LNCAP (cell line): Measurements from ENCODE around the gene ADRA2B.
A peak's percentile ranks its signal among the peaks of the same experiment; 100 is the strongest.

ENCODE experiments used
- TF ChIP-seq, protein P1 (sequence below): fragments of 450-650 bp; IDR thresholded peaks from 2 replicates; pipeline ENCODE4 v1.5.1; 2017; ENCODE audit warnings: mild to moderate bottlenecking

The ADRA2B gene

DNA sequence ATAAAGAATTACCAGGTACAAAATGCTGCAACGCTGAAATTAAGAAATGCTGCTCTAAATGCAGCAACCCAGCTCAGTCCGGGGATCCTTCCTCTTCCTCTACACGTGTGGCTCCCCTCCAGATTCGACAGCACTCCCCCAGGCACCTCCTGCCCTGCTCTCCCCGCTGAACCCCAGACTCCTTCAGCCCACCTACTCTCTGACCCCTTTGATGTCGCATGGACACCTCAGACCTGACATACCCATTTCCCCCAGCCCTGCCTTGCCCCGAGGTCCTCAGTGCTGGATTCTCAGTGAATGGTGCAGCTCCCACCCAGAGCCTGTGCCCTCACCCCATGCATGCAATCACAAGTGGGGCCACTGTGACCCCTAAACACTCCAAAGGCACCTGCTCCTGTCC is 4.6 kb upstream of the ADRA2B start:
- TF ChIP-seq, protein P1, sequence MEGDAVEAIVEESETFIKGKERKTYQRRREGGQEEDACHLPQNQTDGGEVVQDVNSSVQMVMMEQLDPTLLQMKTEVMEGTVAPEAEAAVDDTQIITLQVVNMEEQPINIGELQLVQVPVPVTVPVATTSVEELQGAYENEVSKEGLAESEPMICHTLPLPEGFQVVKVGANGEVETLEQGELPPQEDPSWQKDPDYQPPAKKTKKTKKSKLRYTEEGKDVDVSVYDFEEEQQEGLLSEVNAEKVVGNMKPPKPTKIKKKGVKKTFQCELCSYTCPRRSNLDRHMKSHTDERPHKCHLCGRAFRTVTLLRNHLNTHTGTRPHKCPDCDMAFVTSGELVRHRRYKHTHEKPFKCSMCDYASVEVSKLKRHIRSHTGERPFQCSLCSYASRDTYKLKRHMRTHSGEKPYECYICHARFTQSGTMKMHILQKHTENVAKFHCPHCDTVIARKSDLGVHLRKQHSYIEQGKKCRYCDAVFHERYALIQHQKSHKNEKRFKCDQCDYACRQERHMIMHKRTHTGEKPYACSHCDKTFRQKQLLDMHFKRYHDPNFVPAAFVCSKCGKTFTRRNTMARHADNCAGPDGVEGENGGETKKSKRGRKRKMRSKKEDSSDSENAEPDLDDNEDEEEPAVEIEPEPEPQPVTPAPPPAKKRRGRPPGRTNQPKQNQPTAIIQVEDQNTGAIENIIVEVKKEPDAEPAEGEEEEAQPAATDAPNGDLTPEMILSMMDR, result no peak

DNA sequence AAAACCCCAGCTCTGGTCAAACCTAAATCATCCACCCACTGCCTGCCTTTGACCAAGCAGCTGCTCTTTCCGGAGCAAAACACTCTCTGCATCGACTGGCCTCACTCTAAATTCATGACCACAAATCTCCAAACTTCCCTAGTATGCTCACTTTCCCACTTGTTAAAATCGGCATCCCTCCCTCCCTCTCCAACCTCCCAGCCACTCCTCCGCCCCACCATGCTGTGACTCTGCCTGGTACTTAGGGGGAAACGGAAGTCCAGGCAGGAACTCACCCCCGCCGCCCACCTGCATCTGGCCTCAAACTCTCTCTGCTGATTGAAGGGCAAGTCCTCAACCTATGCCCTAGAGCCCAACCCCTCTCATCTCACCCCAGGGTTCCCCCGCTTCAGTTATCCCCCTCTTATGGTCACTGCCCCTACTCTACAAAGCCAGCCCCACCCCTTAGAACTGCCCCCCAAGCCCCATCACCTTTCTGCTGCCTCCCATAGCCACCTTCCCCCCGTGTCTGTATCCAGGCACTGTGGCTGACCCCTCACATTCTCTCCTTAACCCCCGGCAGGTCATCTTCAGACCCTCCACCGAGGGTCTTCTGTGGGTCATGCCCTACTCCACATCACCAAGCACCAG is 3.8 kb upstream of the ADRA2B start:
- TF ChIP-seq, protein P1, result no peak

DNA sequence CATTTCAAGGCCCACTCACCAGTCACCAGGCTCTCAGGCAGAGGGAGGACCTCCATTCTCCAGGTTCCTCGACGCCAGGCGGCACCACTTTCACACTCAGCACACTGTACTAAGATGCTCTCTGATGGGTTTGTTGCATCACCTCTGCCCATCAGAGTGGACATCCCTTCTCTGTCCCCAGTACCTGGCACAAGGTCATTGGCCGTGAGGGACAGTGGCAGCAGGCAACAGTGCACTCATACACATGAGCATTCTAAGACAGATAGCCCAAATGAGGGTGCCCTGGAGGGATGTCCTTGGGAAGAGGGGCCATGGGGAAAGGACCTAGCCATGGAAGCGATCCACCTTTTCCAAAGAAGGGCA is 3.0 kb upstream of the ADRA2B start:
- TF ChIP-seq, protein P1, result no peak

DNA sequence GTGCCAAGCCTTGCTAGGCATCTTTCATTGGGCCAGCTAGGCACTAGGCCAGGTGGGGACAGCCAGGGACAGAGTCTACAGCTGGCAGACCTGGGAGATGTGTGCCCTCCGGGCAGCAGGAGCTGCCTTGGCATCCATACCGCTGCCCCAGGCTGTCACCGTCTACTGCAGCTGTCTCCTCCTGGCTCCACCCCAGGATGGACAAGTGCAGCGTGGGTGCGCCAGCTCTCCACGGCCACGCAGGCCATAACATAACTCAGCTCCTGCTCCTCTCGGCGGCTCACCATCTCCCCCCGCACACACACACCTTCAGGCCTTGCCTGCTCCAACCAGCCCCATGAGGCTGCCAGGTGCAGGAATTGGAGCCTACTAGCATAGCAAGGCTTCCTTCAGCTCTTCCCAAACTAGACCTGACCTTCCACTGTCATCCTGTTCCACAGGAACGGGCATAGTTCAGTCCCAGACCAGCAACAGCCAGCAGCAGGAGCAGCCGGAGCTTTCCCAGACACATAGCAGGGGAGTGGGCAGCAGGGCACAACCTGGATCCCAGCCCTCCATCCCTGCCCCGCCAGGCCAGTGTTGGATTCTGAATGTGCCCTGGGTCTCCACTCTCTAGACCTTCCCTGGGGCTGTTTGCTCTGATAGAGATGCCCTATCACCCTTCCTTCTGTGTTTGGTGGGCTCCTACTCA is 2.5 kb upstream of the ADRA2B start:
- TF ChIP-seq, protein P1, result no peak

DNA sequence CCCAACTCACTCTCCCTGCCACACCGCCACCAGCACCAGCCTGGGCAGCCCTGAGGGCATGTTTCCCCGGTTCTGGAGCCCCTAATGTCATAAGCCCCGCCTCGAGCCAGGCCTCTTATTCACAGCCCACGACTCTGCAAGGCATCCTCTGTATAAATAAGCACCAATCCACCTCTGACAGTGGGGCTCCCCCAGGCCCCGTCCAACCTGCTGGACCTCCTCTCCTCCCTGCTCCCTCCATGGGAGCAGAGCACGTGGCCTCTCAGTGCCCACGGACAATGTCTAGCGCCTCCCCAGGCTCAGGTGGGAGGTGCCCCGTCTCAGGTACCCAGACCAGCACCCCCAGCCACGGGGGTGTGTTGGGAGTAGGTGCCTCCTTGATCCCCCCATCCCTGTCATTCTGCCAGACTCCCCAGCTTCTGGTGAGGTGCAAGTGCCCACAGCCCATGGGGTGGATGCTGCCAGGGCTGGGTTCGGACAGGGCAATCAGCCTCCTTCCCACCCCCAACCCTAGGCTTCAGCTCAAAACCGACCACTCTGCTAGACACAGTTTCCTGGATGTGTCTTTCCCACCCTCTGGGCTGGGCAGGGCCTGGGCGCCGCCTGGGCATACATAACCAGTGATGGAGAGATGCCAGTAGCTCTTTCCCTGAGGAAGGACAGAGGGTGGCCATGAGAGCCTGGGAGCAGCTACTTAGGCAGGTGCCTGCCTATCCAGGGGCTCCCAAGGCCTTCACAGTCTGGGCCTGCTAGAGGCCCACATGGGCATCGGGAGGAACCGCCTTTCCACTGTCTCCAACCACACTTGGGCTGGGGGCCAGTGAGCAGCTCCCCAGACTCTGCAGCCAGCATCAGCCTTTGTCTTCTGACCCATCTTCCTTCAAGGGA is 1.6 kb upstream of the ADRA2B start:
- TF ChIP-seq, protein P1, result no peak

DNA sequence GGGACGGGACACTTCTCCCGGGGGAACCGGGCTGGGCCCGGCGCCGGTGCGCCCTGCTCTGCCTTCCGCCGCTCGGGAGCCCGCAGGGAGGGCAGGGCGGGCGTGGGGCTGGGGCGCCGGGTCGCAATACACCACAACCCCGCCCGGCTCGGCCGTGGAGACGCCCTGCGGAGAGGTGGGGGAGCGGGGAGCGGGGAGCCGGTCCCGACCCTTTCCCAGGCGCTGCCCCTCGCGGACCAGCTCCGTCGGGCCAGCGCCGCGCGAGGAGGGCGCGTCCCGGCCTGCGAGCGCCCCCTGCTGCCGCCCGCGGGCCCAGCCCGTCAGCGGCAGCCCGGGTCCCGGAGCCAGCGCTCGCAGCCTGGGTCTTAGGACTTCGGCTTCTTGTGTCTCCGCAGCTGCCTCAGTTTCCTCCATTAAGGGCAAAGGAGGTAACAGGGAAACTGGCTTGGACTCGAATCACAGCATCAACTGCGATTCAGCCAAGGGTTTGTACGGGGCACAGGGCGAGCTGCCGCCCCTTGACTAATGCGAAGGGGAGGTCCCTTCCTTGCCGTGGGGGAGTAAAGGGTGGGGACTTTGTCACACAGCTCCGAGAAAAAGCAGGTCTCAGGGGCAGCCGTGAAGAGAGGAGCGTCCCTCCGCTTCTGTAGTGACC is 635 bp upstream of the ADRA2B start:
- TF ChIP-seq, protein P1, result peak; percentile 84
